HUDEP-2 (cell line): ENCODE results near the gene NEK11.
A peak's percentile ranks its signal among the peaks of the same experiment; 100 is the strongest.

Experiments
- DNase-seq, 76 experiments: peaks; one replicate each; lab custom pipeline; 2025; ENCODE audit not compliant: unreplicated experiment in 76 of 76; lab: John Stamatoyannopoulos, UW

NEK11 gene

DNA sequence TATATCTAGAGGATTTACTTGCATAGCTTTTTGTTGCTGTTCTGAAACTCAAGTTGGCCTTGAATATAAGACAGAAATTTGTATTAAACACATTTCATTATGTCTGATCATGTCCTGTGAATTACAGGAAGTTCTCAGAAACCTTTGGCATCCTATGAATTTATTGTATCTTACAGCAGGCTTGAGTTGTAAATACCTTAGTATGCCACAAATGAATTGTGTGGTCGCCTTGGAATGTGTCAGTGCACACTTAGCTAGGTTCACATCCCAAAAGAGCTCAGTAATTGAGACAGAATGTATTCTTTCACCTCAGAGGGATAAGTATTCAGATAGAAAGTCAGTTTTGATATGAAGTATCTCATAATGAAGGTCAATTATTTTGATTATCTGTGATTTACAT, 83.4 kb downstream of the NEK11 start:
- no peak for DNase-seq

DNA sequence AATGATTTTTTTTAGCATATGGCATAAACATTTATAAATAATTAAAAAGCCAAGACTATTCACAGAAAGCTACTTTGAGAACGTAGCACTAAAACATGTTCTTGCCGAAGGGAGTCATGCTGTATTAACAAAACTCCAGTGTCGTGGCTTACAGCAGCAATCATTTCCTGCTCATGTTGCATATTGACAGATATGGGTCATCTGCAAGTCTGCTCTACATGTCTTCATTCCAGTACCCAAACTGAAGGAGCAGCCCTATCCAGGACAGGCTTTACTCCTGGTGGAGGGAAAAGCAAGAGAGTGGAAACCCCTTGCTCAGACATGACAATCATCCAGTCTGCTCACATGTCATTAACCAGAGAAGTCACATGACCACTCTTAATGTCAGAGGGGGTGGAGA, 87.6 kb downstream of the NEK11 start:
- DNase-seq = no peak

DNA sequence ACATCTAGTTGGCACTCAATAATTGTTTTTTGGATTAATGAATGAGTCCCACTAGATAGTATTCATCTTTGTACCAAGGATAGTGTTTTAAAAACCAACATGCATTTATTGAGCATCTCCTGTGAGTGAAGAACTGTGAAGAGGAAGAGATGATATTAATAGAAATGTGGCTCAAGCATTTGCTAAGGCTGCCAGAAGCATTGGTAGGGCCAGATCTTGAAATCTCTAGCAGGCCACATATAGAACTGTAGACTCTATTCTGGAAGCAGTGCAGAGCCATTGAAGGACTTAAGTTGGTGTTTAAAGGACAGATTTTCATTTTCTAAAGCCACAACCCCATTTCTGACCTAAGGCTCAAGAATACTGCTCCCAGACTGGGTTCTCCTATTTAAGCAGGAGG, 99.0 kb downstream of the NEK11 start:
- peak in 1 of 76 experiments; percentile 1 for DNase-seq

DNA sequence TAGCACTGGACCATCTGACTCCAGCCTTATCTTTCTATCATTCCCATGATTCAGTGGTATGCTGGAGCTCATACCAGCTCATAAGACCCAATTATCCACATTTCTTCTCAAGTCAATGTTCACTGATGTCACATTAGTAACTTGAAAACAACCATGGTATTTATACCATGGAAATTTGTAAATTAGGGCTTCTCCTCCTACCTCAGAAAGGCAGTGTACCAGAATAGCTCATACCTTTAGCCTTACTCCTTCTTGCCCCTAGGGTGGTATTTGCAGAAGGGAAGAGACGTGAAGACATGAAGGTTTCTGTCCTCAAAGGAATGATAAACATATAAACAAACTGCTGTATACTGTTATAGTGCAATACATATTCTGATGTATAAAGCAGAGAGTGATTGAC, 114.2 kb downstream of the NEK11 start:
- DNase-seq = no peak

DNA sequence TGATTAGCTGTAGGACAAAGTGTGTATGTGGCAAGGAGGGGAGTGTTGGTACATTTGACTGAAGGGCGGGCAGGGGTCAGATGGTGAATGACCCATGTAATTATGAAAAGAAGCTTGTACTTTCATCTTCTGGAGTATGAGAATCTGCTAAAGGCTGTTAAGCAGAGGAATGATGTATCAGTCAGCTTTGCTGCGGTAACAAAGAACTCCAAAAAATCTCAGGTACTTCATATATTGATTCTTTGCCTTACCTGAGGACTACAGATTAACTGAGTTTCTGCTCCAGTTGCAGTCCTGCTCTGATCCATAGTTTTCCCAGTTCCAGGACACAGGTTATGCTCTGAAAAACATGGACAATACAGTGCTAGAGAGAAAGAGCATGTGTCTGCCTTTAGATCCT, 115.1 kb downstream of the NEK11 start:
- no peak for DNase-seq

DNA sequence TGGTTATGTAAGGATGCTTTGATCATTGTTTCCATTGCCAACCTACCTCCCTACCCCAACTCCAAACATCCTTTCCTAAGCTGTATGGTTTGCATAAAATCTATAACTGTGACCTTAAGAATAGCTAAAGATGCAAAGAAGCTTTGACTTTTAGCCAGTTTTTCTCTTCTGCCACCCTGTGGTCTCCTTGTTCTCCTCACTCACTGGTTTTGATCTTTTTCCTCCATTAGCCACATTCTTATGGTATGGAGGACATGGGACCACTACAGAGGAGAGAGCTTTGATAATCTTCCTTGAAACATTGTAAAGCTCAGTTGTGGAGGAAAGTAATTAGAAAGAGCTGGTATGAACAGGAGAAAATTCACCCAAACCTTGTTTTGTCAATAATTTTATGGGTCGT, 115.9 kb downstream of the NEK11 start:
- no peak for DNase-seq

DNA sequence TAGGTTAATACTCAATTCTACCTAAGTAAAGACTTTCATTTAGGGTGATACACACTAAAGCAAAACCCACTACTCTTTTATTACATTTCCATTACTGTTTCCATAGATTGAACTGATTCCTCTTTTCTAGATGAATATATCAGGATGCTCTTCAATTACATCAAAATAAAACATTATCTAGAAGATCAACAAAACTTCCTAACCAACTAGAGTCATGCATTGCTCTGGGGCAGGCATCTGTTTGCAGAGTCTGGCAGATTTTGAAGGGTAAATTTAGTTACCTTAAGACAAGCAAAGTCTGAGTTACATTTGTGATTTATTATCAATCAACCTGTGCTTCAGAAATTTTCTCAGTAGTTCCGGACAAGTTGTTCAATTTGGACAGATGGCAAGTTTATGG, 117.1 kb downstream of the NEK11 start:
- no peak for DNase-seq

DNA sequence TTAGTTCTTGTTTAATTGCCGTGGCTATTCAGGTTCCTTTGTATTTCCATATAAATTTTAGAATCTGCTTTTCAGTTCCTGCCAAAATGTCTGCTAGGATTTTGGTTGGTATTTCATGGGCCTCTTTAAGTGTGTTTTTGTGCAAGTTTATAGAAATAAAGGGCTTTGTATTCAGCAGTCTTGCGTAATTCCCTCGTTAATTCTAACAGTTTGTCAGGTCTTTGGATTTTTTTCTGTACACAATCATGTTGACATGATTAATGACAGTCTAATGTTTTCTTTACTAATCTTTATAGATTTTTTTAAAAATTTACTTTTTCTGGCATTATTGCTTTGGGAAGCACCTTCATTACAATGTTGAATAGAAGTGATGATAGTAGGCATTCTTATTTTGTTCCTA, 120.9 kb downstream of the NEK11 start:
- no peak for DNase-seq

DNA sequence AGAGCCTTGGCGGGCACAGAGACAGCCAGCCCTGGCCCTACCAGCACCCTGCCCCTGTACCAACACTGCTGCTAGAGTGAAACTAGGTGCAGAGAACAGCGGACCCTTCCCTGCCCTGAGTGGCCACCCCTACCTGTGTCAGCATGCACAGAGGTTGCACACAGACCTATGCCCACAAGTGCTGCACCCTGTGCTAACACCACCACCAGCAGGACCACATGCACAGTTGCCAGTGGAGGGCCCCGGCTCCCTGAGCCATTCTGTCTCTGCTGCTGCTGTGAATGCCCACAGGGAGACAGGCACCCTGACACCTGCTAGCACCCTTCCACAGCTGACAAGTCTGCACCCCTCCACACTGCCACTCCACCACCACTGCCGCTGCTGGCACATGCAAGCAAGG, 131.8 kb downstream of the NEK11 start:
- no peak for DNase-seq

DNA sequence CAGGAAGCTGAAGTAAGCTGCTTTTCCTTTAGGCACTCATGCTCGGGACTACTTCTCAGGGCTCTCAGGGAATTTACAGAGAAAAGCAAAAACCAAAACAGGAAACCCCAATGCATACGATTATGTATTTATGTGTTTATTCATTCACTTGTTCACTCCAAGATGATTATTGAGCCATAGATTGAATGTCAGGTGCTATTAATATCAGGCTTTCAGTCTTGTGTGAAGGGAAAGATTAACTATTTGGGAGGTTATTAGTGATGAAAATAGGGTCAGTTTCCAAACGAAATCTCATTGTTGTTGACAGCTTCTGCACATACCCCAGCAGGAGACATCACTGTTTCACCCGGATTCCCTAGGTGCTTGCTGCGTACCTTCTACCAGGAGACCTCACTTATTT, 135.8 kb downstream of the NEK11 start:
- no peak for DNase-seq

DNA sequence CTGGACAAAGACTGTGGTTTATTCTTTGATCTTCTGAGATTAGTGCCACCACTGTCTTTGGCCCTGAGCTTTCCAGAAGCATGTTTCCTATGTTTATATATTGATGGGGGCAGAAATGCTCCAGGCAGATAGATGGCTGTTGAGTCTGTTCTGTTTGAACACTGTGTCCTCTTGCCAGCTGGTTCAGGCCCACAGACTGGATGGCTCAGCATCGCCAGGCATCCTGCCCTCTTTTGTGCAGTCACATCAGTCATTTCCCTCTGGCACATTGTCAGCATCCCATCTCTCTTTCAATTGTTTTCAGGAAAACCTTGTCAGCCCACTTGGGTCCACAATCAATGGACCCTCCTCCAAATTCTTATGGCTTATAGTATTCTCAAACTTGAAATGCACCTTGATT, 141.2 kb downstream of the NEK11 start:
- DNase-seq = no peak

DNA sequence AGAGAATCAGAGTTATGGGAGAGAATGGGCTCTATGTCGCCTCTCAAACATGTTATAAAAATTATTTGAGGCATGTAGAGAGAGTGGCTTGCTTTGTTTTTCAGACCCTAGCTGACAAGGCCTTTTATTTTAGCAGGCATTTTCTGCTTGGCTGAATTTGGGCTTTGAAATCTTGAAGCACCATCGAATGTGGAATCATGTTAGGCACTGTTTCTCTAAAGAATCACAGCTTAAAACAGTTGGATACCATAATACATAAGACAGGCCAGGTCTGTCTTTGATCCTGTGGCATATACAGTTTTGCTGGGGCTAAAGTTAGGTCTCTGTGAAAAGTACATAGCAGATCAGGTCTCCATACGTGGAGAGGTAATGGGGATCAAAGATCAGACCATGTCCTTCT, 142.7 kb downstream of the NEK11 start:
- DNase-seq = no peak

DNA sequence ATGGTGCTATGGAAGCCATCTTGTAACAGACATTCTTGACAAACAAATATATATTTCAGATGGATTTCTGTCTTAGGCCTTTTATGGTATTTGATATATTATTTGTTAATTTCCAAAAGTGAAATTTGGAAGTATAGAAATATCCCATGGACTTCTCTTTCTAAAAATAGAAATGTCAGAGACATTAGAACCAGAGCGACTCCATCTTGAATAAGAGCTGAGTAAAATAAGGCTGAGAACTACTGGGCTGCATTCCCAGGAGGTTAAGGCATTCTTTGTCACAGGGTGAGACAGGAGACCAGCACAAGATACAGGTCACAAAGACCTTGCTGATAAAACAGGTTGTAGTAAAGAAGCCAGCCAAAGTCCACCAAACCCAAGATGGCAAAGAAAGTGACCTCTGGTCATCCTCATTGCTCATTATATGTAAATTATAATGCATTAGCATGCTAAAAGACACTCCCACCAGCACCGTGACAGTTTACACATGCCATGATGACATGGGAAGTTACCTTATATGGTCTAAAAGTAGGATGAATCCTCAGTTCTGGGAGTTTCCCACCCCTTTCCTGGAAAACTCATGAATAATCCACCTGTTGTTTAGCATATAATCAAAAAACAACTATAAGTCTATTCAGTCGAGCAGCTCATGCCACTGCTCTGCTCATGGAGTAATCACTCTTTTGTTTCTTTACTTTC, 146.0 kb downstream of the NEK11 start:
- DNase-seq = no peak

DNA sequence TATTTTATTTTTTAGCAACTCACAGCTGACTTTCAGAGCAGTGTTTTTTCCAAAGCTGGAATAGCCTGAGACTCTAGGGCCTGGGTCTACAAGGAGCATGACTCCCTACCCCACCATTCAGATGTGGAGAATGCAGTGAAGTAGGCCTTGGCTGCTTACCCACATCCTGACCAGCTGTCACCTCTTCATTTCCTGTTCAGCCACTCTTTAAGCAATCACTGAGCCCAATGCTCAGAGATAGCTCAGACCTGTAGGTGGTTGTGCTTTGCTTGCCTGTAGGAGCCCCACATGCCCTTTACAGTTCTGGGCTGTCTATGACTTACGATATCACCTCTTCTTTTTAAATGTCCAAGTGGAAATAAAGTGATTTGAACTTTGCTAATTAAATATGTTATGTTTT, 148.1 kb downstream of the NEK11 start:
- no peak for DNase-seq

DNA sequence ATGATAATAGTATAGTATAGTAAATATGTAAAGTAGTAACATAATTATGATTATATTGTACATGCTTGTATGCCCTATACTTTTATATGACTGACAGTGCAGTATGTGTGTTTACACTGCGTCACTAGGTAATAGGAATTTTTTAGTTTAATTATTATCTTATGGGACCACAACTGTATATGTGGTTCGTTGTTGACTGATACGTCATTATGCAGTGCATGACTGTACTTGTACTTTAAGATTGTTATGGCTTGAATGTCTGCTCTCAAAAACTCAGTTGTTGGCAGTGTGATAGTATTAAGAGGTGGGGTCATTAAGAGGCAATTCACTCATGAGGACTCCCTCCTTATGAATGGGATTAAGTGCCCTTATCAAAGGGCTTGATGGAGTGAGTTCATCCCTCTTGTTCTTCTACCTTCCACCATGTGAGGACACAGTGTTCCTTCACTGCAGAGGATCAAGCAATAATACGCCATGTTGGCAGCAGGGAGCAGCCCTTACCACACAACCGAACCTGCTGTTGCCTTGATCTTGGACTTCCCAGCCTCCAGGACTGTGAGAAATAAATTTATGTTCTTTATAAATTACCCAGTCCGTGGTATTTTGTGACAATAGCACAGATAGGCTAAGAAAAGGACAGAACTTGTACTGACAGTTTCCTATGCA, 152.2 kb downstream of the NEK11 start:
- no peak for DNase-seq

DNA sequence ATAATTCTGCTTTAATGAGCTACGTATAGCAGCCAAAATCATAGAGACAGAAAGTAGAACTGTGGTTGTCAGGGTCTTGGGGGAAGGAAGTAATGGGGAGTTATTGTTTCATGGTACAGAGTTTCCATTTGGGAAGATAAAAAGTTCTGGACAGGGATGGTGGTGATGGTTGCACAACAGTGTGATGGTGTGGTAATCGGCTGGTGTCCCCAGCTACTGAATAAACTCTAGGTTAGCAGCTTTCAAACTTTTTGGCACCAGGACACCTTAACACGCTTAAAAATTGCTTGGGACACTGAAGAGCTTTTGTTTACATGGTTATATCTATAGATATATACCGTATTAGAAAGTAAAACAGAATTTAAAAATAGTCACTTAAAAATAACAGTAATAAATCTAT, 166.0 kb downstream of the NEK11 start:
- DNase-seq = no peak

DNA sequence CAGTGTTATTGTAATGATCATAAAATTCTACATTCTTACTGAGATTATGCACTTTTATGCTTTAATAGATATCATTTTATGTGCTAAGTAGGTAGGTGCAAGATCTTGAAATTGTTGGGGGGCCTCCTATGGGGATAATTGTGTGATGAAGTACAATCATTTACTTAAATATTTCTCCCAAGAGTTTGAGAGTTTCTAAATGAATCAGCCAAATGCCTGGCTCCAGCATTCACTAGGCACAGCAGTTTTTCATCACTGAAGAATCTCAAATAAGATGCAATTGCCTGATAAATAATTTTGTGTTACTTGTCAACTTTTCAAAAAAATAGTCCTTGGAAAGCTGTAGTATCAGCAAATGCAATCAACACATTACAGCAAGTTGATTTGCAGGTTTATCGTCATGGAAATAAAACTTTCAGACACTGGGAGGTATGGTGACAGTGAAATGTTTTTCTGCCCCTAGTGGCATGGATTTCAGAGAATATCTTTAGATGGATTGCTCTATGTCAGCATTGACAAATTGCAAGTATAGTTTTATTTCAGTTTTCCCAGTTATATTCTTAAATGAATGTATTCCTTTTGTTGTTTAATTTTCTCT, 167.1 kb downstream of the NEK11 start:
- no peak for DNase-seq

DNA sequence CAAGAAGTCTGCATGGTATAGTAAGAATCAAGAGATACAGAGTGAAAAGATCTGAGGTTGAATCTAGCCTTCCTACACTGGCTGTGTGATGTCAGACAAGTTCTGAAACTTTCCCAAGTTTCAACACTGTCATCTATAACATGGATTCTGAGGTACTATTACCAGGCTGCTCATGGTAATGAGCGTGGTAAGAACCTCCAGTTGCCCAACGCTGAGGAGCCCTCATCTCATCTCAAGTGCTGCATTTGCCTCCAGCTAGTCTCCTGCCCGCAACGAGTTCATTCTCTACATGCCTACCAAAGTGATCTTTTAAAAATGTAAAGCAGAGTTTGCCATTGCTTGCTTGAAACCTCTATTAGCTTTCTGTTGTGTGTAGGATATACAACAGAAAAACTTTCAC, 168.1 kb downstream of the NEK11 start:
- DNase-seq = no peak

DNA sequence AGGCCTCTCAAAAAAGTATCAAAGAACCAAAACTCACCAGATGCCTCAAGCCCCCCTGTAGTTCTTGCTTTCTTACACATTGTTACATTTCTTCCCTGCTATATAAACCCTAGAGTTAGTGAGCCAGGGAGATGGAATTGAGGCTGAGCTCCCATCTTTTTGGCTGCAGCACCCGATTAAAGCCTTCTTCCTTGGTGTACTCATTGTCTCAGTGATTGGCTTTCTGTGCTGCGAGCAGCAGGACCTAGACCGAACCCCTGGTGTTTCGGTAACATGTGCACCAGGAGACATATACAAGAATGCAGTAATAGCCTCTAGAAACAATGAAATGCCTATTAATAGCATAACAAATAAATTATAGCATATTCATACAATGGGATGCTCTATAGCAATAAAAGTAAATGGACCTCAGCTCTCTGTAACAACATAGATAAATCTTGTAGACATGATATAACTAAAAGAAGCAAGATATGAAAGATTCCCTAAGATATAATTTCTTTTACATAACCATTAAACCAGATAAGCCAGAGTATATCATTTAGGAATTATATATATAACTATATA, 174.0 kb downstream of the NEK11 start:
- no peak for DNase-seq

DNA sequence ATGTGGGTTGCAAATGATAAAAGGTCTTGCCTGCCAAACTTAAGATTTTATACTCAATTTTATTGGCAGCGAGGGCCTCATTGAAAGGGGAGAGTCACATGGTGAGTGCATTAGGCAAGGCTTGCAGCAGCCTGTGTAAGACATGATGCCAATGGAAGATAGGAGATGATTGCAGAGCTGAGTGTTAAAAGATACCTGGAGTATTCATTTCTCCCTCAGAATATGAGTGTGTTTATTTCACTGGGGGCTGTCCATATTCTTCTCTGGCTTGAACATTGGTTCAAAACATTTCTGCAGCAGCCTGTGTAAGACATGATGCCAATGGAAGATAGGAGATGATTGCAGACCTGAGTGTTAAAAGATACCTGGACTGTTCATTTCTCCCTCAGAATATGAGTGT, 189.7 kb downstream of the NEK11 start:
- no peak for DNase-seq

DNA sequence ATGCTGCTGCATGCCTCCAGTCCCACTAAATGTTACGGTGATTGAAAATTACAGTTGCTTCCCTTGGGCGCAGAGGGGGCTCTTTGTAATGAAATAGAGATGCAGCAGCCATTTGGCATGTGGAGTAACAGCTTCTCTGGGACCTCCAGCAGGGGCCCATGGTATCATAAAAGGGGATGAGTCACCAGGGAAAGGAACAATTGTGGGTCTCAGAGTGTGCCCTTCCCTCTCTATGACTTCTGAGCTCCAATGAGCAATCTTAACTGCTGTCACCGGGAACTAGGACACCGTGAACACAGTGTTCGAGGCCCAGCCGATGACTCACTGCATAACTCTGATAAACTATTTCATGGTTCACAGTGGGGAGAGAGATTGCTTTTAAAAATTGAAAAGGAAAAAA, 190.1 kb downstream of the NEK11 start:
- DNase-seq = peak in 9 of 76 experiments; percentile 4 to 34 (median 9)

DNA sequence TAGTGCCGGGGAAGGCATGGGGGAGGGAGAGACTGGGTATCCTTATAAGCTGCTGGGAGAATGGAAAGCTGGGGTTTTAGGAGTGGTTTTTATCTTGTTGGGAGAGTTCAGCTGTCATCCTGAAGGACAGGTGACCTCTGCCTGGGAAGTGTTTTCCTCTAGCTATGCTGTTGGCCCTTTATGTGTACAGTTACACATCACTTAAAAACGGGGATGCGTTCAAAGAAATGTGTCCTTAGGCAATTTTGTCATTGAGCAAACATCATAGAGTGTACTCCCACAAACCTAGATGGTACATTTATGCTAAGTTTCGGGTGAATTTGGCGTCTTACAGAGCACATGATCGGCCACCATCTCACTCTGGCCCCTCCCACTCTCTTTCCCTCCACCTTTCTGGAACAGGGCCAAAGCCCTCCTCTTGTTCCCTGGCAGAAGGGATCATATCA, 190.6 kb downstream of the NEK11 start:
- DNase-seq = no peak
